Osteoblast (primary cell): ENCODE measurements around the gene DUOX1. TPM values are rescaled to one million over a fixed set of nuclear protein-coding genes. Genes with fewer than 3 reads are reported as not detected.

Experiments
- DNase-seq: peaks from one replicate; pipeline ENCODE4 v3.0.0; 2011; ENCODE audit warnings: low spot score, mixed read lengths; ENCODE audit not compliant: insufficient read length; ENCODE audit errors: missing footprints
- H2AFZ ChIP-seq: 2 replicates; pipeline ENCODE4 v1.6.0; 2011; ENCODE audit warnings: mild to moderate bottlenecking, low read length
- H3K27ac ChIP-seq: 2 replicates; pipeline ENCODE4 v1.5.1; 2011; ENCODE audit warnings: mild to moderate bottlenecking, low read depth, low read length, moderate library complexity
- H3K27me3 ChIP-seq: 2 replicates; pipeline ENCODE4 v1.6.0; 2012; ENCODE audit warnings: mild to moderate bottlenecking, control low read depth, inconsistent platforms, low read length, moderate library complexity; ENCODE audit not compliant: insufficient read depth
- H3K36me3 ChIP-seq: 2 replicates; pipeline ENCODE4 v1.5.1; 2011; ENCODE audit warnings: mild to moderate bottlenecking, low read length, control low read depth, moderate library complexity; ENCODE audit not compliant: insufficient read depth
- H3K4me1 ChIP-seq: 2 replicates; pipeline ENCODE4 v1.5.1; 2011; ENCODE audit warnings: mild to moderate bottlenecking, low read length, control low read depth, moderate library complexity; ENCODE audit not compliant: insufficient read depth
- H3K4me2 ChIP-seq: 2 replicates; pipeline ENCODE4 v1.6.0; 2011; ENCODE audit warnings: mild to moderate bottlenecking, low read length; ENCODE audit not compliant: insufficient read depth
- H3K4me3 ChIP-seq: fragments of 200-600 bp; sonication (generic); 3 replicates; pipeline ENCODE4 v1.5.1; 2012; ENCODE audit warnings: mild to moderate bottlenecking, low read length, inconsistent platforms; ENCODE audit not compliant: insufficient read depth
- H3K79me2 ChIP-seq: 2 replicates; pipeline ENCODE4 v1.6.0; 2012; ENCODE audit warnings: mild to moderate bottlenecking, low read length, control low read depth, inconsistent platforms; ENCODE audit not compliant: insufficient read depth
- H3K9me3 ChIP-seq: 2 replicates; pipeline ENCODE4 v1.5.1; 2011; ENCODE audit warnings: low read depth, low read length, control low read depth
- H4K20me1 ChIP-seq: 2 replicates; pipeline ENCODE4 v1.6.0; 2012; ENCODE audit warnings: mild to moderate bottlenecking, low read length, control low read depth; ENCODE audit not compliant: insufficient read depth
- total RNA-seq: library from RNA; depleted of rRNA; stranded (reverse); fragments of >200 nt; gene quantifications from 2 replicates; pipeline ENCODE4 v1.2.3, GENCODE V29; 2012
- TF ChIP-seq, protein P1 (sequence below): IDR thresholded peaks from 2 replicates; pipeline ENCODE4 v1.5.1; 2011; ENCODE audit warnings: mild to moderate bottlenecking, low read depth, low read length, moderate library complexity; ENCODE audit errors: extremely low read depth

DUOX1 gene
- total RNA-seq, 1 donor = under 0.01 TPM

DNA sequence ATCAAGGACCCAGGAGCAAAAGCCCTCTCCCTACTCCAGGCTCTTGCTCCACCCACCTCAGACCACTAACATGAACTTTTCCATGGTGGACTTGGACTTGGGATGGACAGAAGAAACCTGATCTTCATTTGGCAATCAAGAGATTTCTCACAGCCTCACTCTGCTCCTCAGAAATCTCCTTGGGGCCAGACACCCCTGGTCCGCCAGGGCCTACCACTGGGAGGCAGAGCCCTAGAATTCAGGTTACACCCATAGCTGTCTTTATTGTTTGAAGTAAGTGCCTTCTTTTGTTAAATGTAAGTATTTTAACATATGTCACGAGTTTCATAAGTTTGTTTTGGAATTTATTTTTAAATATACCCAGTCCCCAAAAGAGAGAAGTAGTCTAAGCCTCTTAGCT, 44.8 kb downstream of the DUOX1 start:
- no peak overlapping the region for H3K27ac ChIP-seq
- TF ChIP-seq, protein P1, sequence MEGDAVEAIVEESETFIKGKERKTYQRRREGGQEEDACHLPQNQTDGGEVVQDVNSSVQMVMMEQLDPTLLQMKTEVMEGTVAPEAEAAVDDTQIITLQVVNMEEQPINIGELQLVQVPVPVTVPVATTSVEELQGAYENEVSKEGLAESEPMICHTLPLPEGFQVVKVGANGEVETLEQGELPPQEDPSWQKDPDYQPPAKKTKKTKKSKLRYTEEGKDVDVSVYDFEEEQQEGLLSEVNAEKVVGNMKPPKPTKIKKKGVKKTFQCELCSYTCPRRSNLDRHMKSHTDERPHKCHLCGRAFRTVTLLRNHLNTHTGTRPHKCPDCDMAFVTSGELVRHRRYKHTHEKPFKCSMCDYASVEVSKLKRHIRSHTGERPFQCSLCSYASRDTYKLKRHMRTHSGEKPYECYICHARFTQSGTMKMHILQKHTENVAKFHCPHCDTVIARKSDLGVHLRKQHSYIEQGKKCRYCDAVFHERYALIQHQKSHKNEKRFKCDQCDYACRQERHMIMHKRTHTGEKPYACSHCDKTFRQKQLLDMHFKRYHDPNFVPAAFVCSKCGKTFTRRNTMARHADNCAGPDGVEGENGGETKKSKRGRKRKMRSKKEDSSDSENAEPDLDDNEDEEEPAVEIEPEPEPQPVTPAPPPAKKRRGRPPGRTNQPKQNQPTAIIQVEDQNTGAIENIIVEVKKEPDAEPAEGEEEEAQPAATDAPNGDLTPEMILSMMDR = no peak

DNA sequence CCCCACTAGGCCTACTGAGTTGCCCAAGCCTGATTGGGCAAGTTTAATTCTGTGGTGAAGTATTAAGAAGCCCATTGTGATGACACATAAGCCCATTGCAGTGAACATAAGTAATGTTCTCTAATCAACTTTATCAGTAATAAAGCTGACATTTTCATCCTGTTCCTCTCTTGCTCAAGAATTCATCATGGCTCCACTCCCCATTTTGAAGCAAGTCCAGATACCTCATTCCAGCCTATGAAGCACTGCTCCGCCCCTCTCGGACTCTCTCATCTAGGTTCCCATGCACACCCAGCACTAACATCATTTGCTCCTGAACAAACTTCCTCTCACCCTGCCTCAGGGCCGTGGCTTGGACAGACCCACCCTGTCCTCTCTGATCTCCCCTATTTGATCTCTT, 47.5 kb downstream of the DUOX1 start:
- Histone ChIP-seq H3K4me1 (no peaks in the 10 kb centered on the region), H3K4me3 (no peak overlapping the region), H3K9me3 (no peaks in the 10 kb centered on the region), H3K27me3 (no peaks in the 10 kb centered on the region), H4K20me1 (peaks cover 2% of the 10 kb centered on the region), H2AFZ (no peak overlapping the region), H3K4me2 (no peak overlapping the region), H3K27ac (no peak overlapping the region), H3K36me3 (no peaks in the 10 kb centered on the region), H3K79me2 (no peaks in the 10 kb centered on the region)
- TF ChIP-seq, protein P1 = no peak
- peak; percentile 72 for DNase-seq

More for the DNA sequence above, 44.8 kb downstream of the DUOX1 start:
- H3K9me3 ChIP-seq = no peaks in the 10 kb centered on the region
- no peaks in the 10 kb centered on the region for H3K4me1 ChIP-seq
- H3K4me2 ChIP-seq = no peak overlapping the region
- no peaks in the 10 kb centered on the region for H3K27me3 ChIP-seq
- no peak overlapping the region for H3K4me3 ChIP-seq
- H2AFZ ChIP-seq = no peak overlapping the region
- no peaks in the 10 kb centered on the region for H3K36me3 ChIP-seq
- H4K20me1 ChIP-seq = no peaks in the 10 kb centered on the region
- peak; percentile 69 for DNase-seq
- H3K79me2 ChIP-seq = no peaks in the 10 kb centered on the region

DNA sequence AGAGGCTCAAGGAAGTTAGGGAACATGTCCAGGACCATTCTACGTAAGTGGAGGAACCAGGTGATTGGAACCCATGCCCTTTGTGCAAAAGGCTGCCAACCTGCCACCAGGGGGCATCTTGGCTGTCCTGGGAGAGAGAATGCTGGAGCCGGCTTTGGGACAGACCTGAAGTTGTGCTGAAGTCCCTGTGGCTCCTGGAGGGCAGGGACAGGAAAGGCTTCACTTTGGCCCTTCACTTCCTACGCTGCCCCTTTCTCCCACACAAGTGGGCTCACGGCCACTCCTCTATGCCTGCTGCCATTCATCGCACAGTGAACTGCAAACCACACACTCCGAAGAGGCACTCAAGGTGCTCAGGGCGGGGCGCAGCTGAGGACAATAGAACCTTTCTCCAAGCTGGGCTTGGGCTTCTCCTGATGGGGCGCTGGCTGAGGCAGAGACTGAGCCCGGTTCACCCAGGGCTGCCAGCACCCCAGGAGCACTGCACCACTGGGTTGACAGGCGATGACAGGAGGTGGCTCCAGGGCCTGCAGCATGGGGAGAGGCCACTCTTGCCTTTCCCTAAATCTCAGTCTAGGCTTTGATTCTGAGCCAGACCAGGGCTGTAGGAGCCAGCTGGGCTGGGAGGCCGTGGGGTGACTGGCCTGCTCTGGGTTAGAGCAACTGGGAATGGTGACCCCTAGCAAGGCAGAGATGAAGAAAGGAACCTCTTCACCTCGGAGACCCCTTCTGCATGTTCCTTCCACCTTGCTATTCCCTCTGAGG, 49.6 kb downstream of the DUOX1 start:
- Histone ChIP-seq H3K4me1 (no peaks in the 10 kb centered on the region), H3K27ac (no peak overlapping the region), H3K79me2 (no peaks in the 10 kb centered on the region), H2AFZ (no peak overlapping the region), H3K4me2 (no peak overlapping the region), H3K27me3 (no peaks in the 10 kb centered on the region), H3K36me3 (no peaks in the 10 kb centered on the region), H4K20me1 (peaks cover 2% of the 10 kb centered on the region), H3K4me3 (no peak overlapping the region), H3K9me3 (no peaks in the 10 kb centered on the region)
- peak; percentile 74 for DNase-seq
- TF ChIP-seq, protein P1 = peak; percentile 43

DNA sequence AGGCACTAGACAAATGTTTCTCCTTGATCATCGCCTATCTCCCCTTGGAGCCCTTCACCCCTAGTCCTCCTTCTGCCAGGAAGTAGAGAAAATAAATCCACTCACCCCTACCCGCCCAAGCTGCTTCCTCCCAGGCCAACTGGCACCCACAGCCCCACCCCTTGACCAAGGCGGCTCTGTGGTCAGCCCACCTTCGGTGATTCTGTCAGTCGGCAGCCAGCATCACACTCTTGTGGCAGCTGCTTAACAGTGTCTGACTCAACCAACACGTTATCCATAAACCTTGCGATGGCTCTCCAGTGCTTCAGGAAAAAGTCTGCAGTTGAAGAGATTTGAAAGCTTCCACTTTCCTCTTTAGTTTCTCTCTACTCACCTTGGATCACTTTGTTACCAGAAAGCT, 50.4 kb downstream of the DUOX1 start:
- Histone ChIP-seq H3K27me3 (no peaks in the 10 kb centered on the region), H3K27ac (no peak overlapping the region), H3K4me2 (no peak overlapping the region), H3K79me2 (no peaks in the 10 kb centered on the region), H3K4me3 (no peak overlapping the region), H4K20me1 (peaks cover 2% of the 10 kb centered on the region), H3K4me1 (no peaks in the 10 kb centered on the region), H2AFZ (no peak overlapping the region), H3K9me3 (no peaks in the 10 kb centered on the region), H3K36me3 (no peaks in the 10 kb centered on the region)
- peak; percentile 74 for DNase-seq
- TF ChIP-seq, protein P1 = no peak
